ENCODE results near the gene BLOC1S5.

DNA sequence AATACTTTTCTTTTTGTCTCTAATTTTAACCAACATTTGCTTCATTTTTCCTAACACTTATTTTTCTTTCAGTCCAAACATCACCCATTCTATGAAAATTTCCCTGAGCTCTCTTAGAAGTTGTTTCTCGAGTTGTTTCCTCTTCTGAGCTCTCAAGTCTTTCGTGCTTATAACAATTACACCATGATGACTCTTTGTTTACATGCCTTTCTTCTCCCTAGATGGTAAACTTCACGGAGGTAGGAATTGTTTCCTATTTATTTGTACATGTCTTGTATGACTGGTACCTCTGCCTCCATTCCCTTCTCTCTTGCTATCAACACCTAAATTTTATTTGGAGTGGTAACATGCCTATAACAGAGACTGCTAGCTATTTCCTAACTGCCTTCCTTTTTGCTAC is 6.4 kb downstream of the BLOC1S5 start:
- TF ChIP-seq YY1 (IDR thresholded peaks at IDR 0.05; ENCODE audit: insufficient read depth, insufficient read length) (no peak), ZNF274 (IDR thresholded peaks at IDR 0.05; ENCODE audit: low read depth, low read length) (no peak)

Data from NT2/D1 (cell line).